Activated CD4-positive, alpha-beta T cell treated with anti-CD3 and anti-CD28 coated beads, Interleukin-2, amount 50 U/mL, for 24 hours (primary cell): ENCODE measurements around the gene BHLHE23.
"Not testable (repeated sequence)": the region's sequence is repeated elsewhere in the genome, so short reads cannot be mapped to it uniquely, and the experiment has no call there.

Experiments
- DNase-seq, 2 donors: peaks; one replicate each; pipeline ENCODE4 v3.0.0-alpha.2; 2020; ENCODE audit warnings: low read depth in 1 of 2, low spot score in 1 of 2

The BHLHE23 gene

GRCh38 chr20:63043348-63044203, 36.8 kb upstream of the BHLHE23 start:
- DNase-seq = no peak

DNA sequence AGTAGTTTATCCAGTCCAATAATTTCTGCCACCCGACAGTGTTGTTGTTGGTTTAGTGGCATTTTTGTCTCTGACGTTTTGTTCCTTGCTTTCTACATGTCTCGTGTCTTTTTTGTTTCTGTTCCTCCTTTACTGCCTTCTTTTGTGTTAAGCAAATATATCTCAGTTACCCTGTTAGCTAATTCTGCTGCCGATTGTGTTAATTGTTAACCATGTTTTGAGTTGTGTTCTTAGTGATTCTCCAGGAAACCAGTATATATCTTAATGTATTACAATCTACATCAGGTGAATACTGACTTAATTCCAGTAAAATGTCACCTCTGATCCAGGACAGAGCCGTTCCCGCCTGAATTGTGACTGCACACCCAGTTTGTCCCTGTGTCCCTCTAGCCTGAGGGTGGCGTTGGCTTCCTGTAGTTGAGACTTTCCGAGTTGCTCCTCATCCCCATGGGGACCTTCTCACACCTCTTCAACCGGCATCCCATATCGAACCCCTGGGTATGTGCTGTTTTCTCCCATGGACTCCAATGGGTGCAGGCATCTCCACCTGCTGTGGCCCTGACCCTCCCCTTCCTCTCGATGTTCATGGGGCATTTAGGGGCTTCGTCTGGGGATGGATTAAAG, 35.8 kb upstream of the BHLHE23 start:
- no peak for DNase-seq

- no peak for DNase-seq
Measured at GRCh38 chr20:63041776-63042175, 35.0 kb upstream of the BHLHE23 start.

DNA sequence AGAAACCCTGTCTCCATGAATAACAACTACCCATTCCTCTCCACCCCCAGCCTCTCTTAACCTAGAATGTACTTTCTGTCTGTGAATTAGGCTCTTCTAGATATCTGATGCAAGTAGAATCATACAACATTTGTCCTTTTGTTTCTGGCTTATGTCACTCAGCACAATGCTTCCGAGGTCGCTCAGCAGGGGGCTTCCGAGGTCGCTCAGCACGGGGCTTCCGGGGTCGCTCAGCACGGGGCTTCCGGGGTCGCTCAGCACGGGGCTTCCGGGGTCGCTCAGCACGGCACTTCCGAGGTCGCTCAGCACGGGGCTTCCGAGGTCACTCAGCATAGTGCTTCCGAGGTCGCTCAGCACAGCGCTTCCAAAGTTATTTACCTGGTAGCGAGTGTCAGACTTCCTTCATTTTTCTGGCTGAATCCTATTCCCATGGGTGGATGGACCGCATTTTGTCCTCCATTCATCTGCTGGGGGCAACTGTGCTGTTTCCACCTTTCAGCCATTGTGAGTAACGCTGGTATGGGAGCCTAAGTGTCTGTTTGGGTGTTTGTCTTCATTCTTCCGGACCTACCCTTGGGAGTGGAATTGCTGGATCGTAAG, 31.0 kb upstream of the BHLHE23 start:
- DNase-seq = no peak

- DNase-seq = no peak
Measured at GRCh38 chr20:63036291-63036690, 29.5 kb upstream of the BHLHE23 start.

DNA sequence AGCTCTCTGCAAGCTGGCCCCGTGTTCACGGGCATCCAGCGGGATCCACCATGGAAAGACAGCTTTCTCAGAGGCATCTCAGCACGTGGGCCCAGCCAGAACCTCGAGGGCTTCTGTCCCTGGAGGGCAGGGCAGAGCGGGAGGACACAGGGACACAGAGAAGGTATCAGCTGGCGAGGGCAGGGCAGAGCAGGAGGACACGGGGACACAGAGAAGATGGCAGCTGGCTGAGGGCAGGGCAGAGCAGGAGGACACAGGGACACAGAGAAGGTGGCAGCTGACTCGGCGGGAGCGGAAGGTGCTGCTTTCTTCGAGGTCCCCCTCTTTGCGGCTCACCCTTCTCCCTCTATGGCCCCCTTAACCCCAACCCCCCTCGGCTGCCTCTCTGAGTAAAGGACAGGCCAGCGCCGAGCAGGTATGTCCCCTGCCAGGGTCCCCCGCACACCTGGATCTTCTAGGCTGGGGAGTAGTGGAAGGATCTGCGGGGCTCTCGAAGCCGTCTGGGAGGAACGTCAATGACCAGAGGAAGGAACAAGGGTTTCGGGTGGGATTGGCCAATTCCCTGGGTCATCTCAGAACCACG, 28.9 kb upstream of the BHLHE23 start:
- no peak for DNase-seq

- not testable (repeated sequence) for DNase-seq
Measured at GRCh38 chr20:63034710-63035602, 28.2 kb upstream of the BHLHE23 start.

DNA sequence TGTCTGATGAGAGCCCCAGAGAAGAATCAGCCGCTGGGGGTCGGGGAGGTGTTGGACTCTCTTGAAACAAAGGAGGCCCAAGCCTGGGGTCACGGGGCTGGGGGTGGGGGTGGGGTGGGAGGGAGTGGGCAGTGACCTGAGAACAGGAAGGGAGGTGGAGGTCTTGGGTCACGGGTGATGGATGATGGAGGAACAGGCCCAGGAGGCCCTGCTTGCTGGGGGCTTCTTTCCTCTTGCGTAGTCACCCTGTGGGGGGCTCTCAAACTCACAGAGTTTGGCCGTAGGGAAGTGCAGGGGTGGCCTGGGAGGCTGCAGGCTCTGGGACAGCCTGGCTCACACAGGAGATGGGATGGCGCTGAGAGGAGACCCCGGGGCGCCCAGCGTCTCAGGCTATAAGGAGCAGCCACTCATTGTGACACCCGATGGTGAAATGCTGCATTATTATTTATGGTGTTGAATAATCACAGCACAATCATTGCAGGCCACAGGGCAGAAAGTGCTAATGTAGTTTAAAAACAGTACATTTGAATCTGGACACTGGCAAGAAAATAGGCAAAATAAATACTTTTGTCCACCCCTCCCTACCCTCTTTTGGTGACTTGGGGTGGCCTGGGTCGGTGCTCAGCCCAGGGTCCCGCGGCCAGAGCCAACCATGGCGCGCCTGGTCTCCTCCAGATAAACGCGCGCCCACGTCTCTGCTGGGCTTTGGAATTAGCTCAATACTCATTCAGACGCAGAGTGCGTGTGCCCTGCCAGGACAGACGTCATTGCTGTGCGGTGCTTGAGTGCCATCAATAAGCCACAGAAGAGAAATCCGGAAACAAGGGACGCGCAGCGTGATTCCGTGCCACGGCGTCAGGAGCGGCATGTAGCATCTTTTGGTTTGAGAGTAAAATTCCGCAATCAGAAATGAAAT, 27.3 kb upstream of the BHLHE23 start:
- no peak for DNase-seq

- no peak for DNase-seq
Measured at GRCh38 chr20:63032861-63033793, 26.4 kb upstream of the BHLHE23 start.

DNA sequence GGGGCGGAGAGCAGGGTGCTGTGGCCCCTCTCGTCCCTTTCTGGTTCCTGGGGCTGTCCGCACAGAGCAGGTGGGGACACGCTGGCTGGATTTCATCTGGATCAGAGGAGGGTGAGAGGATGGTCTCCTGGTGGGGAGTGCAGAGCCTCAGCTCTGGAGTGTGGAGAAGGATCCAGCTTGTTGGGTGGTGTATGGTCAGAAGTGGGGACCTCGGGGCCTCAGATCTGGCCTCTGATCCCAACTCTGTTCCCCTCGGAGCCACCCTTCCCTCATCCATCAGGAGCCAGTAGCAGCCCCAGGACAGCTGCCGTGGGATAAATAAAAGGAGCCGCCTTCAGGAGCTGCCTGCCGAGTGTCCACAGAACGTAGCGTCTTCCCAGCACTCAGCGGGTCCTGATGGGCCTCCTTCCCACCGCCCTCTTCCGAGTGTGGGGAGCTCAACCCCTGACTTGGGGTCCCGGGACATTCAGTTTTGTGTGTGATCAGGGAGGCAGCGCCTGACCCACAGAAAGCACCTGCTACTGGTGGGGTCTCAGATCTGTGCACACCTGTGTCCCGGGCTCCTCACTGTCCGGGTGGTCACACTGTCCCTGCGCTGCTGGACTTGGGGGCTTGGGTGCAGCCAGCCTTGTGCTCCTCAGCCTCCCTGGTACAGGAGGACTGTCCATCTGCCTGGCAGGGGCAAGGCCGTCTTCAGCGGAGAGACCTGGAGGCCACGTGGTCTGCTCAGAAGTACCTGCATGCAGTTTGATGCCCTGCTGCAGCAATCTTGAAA, 25.4 kb upstream of the BHLHE23 start:
- no peak for DNase-seq

GRCh38 chr20:63031251-63032014, 24.7 kb upstream of the BHLHE23 start:
- no peak for DNase-seq

- DNase-seq = no peak
Measured at GRCh38 chr20:63029358-63030121, 22.8 kb upstream of the BHLHE23 start.

DNA sequence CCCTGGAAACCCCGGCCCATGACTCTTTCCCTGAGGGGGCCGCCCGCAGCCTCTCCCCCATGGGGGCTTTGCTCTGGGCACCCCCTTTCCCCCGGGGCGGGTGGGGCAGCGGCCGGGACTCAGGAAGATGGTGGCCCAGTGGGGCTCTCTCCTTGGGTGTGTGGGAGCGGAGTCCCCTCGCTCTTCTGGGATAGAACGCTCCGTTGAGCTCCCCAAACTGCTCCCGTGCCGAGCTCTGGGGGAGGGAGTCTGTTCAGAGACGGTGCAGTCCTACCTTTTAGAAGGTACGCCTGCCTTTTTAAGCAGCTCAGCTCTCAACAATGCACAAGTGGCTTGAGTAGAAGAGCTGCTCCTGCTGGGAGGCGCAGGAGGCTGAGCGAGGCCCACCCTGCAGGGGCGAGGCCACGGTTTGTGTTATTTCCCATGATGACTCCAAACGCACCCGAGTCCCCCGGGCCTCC, 21.7 kb upstream of the BHLHE23 start:
- no peak for DNase-seq

- no peak for DNase-seq
Measured at GRCh38 chr20:63027922-63028389, 21.2 kb upstream of the BHLHE23 start.

GRCh38 chr20:63027221-63027921, 20.6 kb upstream of the BHLHE23 start:
- no peak for DNase-seq
